Astrocyte (in vitro differentiated cells and primary cell): ENCODE measurements around the gene MSI1. TPM values are rescaled to one million over a fixed set of nuclear protein-coding genes. Genes with fewer than 3 reads are reported as not detected.

Source experiments
- DNase-seq: peaks from one replicate; pipeline ENCODE4 v3.0.0-alpha.2; 2010; ENCODE audit warnings: low read depth
- FAIRE-seq: peaks from 2 replicates; lab custom pipeline; 2011; peaks lifted over from hg19 to GRCh38; lab: Jason Lieb, UNC
- H2AFZ ChIP-seq: 2 replicates; pipeline ENCODE4 v1.6.0; 2012; ENCODE audit warnings: low read depth, low read length, inconsistent platforms
- H3K27ac ChIP-seq: 2 replicates; pipeline ENCODE4 v1.5.1; 2011; ENCODE audit warnings: low read depth, low read length, inconsistent platforms
- H3K27me3 ChIP-seq: 2 replicates; pipeline ENCODE4 v1.6.0; 2011; ENCODE audit warnings: low read length, inconsistent platforms; ENCODE audit not compliant: insufficient read depth
- H3K36me3 ChIP-seq: 2 replicates; pipeline ENCODE4 v1.5.1; 2011; ENCODE audit warnings: low read length, inconsistent platforms; ENCODE audit not compliant: insufficient read depth
- H3K4me1 ChIP-seq: 2 replicates; pipeline ENCODE4 v1.5.1; 2011; ENCODE audit warnings: low read length, inconsistent platforms; ENCODE audit not compliant: insufficient read depth
- H3K4me2 ChIP-seq: 2 replicates; pipeline ENCODE4 v1.6.0; 2012; ENCODE audit warnings: low read length, inconsistent platforms
- H3K4me3 ChIP-seq: 2 replicates; pipeline ENCODE4 v1.5.1; 2011; ENCODE audit warnings: low read depth, mild to moderate bottlenecking, low read length, inconsistent platforms; ENCODE audit not compliant: insufficient read depth
- H3K79me2 ChIP-seq: 2 replicates; pipeline ENCODE4 v1.6.0; 2012; ENCODE audit warnings: mild to moderate bottlenecking, low read length, inconsistent platforms; ENCODE audit not compliant: insufficient read depth
- H3K9ac ChIP-seq: 2 replicates; pipeline ENCODE4 v1.6.0; 2012; ENCODE audit warnings: mild to moderate bottlenecking, low read length, inconsistent platforms
- H3K9me3 ChIP-seq: 2 replicates; pipeline ENCODE4 v1.5.1; 2012; ENCODE audit warnings: low read depth, mild to moderate bottlenecking, low read length, inconsistent platforms; ENCODE audit not compliant: insufficient read depth
- H4K20me1 ChIP-seq: 2 replicates; pipeline ENCODE4 v1.6.0; 2012; ENCODE audit warnings: low read length, inconsistent platforms; ENCODE audit not compliant: insufficient read depth
- H3K27ac Mint-ChIP-seq: one replicate; pipeline ENCODE4 v1.8.0; 2021; ENCODE audit warnings: mild to moderate bottlenecking, mixed read lengths; ENCODE audit not compliant: unreplicated experiment
- H3K27me3 Mint-ChIP-seq: one replicate; pipeline ENCODE4 v1.8.0; 2021; ENCODE audit warnings: low read depth, mixed read lengths; ENCODE audit not compliant: unreplicated experiment
- H3K36me3 Mint-ChIP-seq: one replicate; pipeline ENCODE4 v1.8.0; 2021; ENCODE audit warnings: low read depth, mixed read lengths; ENCODE audit not compliant: unreplicated experiment
- H3K4me1 Mint-ChIP-seq: one replicate; pipeline ENCODE4 v1.8.0; 2021; ENCODE audit warnings: low read depth, mixed read lengths; ENCODE audit not compliant: unreplicated experiment
- H3K4me3 Mint-ChIP-seq: one replicate; pipeline ENCODE4 v1.8.0; 2021; ENCODE audit warnings: mild to moderate bottlenecking, moderate library complexity, mixed read lengths; ENCODE audit not compliant: unreplicated experiment
- H3K9me3 Mint-ChIP-seq: one replicate; pipeline ENCODE4 v1.8.0; 2021; ENCODE audit warnings: mild to moderate bottlenecking, mixed read lengths; ENCODE audit not compliant: unreplicated experiment
- CTCF ChIP-seq: IDR thresholded peaks from 2 replicates; pipeline ENCODE4 v1.5.1; 2011; ENCODE audit warnings: low read depth, mild to moderate bottlenecking, inconsistent platforms, low read length, moderate library complexity; ENCODE audit not compliant: insufficient read depth
- EZH2 ChIP-seq: IDR thresholded peaks from 2 replicates; pipeline ENCODE4 v1.6.1; 2012; ENCODE audit warnings: mild to moderate bottlenecking, low read length, inconsistent platforms; ENCODE audit not compliant: insufficient read depth
- total RNA-seq: library from RNA; stranded (reverse); gene quantifications from 2 replicates; pipeline ENCODE4 v1.2.1, GENCODE V29; 2021

The MSI1 gene
- total RNA-seq, 1 donor from 2014 or later: 16.0 TPM

- Histone ChIP-seq H3K4me3 (no peak overlapping the region), H3K4me2 (no peak overlapping the region), H3K27ac (no peak overlapping the region), H4K20me1 (no peaks in the 10 kb centered on the region), H3K79me2 (no peaks in the 10 kb centered on the region), H3K36me3 (no peaks in the 10 kb centered on the region), H3K27me3 (peaks cover 4% of the 10 kb centered on the region), H3K9ac (no peak overlapping the region), H3K9me3 (no peaks in the 10 kb centered on the region), H2AFZ (no peak overlapping the region), H3K4me1 (no peaks in the 10 kb centered on the region)
- no peak overlapping the region for H3K27ac Mint-ChIP-seq
- TF ChIP-seq EZH2 (no peak), CTCF (no peak)
- no peaks in the 10 kb centered on the region for H3K36me3 Mint-ChIP-seq
- H3K27me3 Mint-ChIP-seq: peaks cover 17% of the 10 kb centered on the region
- no peak overlapping the region for H3K4me3 Mint-ChIP-seq
- no peaks in the 10 kb centered on the region for H3K4me1 Mint-ChIP-seq
- FAIRE-seq (no peak), DNase-seq (no peak)
- peaks cover 17% of the 10 kb centered on the region for H3K9me3 Mint-ChIP-seq
Observed at GRCh38 chr12:120332523-120332922, 36.4 kb downstream of the MSI1 start.

GRCh38 chr12:120332041-120332440 lies 36.9 kb downstream of the MSI1 start:
- no peak for TF ChIP-seq CTCF
- no peak for TF ChIP-seq EZH2
- H3K27ac ChIP-seq: no peak overlapping the region
- H3K9me3 ChIP-seq: no peaks in the 10 kb centered on the region
- no peak overlapping the region for H2AFZ ChIP-seq
- no peak overlapping the region for H3K9ac ChIP-seq
- H3K4me3 ChIP-seq: no peak overlapping the region
- Mint-ChIP-seq H3K27ac (no peak overlapping the region), H3K36me3 (no peaks in the 10 kb centered on the region), H3K4me1 (no peaks in the 10 kb centered on the region), H3K27me3 (peaks cover 17% of the 10 kb centered on the region), H3K9me3 (peaks cover 13% of the 10 kb centered on the region), H3K4me3 (no peak overlapping the region)
- H3K4me1 ChIP-seq: no peaks in the 10 kb centered on the region
- DNase-seq (no peak), FAIRE-seq (no peak)
- H4K20me1 ChIP-seq: no peaks in the 10 kb centered on the region
- peaks cover 4% of the 10 kb centered on the region for H3K27me3 ChIP-seq
- H3K36me3 ChIP-seq: no peaks in the 10 kb centered on the region
- H3K4me2 ChIP-seq: no peak overlapping the region
- no peaks in the 10 kb centered on the region for H3K79me2 ChIP-seq

- Mint-ChIP-seq H3K4me1 (no peaks in the 10 kb centered on the region), H3K9me3 (peaks cover 7% of the 10 kb centered on the region), H3K36me3 (no peaks in the 10 kb centered on the region), H3K4me3 (no peak overlapping the region), H3K27ac (no peak overlapping the region), H3K27me3 (peaks cover 17% of the 10 kb centered on the region)
- Histone ChIP-seq H2AFZ (no peak overlapping the region), H3K4me2 (no peak overlapping the region), H3K4me1 (no peaks in the 10 kb centered on the region), H3K4me3 (no peak overlapping the region), H3K9ac (no peak overlapping the region), H3K27ac (no peak overlapping the region), H3K79me2 (no peaks in the 10 kb centered on the region), H3K36me3 (no peaks in the 10 kb centered on the region), H3K27me3 (peaks cover 4% of the 10 kb centered on the region), H3K9me3 (no peaks in the 10 kb centered on the region), H4K20me1 (no peaks in the 10 kb centered on the region)
- TF ChIP-seq CTCF (no peak), EZH2 (no peak)
- FAIRE-seq (no peak), DNase-seq (no peak)
Observed at GRCh38 chr12:120331390-120331789, 37.6 kb downstream of the MSI1 start.
